ENCODE results near the gene MDFI.

- TF ChIP-seq CTCF (IDR thresholded peaks at IDR 0.05; ENCODE audit: poor library complexity, severe bottlenecking) = no peak
- no peak for TF ChIP-seq EP300 (conservative IDR thresholded peaks at IDR 0.05; ENCODE audit: poor library complexity, severe bottlenecking)
- TF ChIP-seq EZH2 (IDR thresholded peaks at IDR 0.05; ENCODE audit: borderline replicate concordance, insufficient read depth, low read length, poor library complexity, severe bottlenecking) = no peak
- no peak for TF ChIP-seq POLR2AphosphoS5 (IDR thresholded peaks at IDR 0.05)
- no peak for TF ChIP-seq MXI1 (conservative IDR thresholded peaks at IDR 0.05; ENCODE audit: poor library complexity, severe bottlenecking)
- TF ChIP-seq TAF1 (IDR thresholded peaks at IDR 0.05; ENCODE audit: low read depth) = no peak
- no peak for TF ChIP-seq SMC3 (conservative IDR thresholded peaks at IDR 0.05; ENCODE audit: poor library complexity)
Observed at GRCh38 chr6:41640426-41640825, 2.2 kb downstream of the MDFI start.

All from neural cell (in vitro differentiated cells).